ENCODE results near the gene C19orf53.

C19orf53 gene

GRCh38 chr19:13827656-13828055 is 53.4 kb downstream of the C19orf53 start:
- no peak for DNase-seq

Measured in activated CD8-positive, alpha-beta memory T cell treated with anti-CD3 and anti-CD28 coated beads for 24 hours (primary cell).